SIG-M5 treated with dmso at 0.1 percent for 504 hours (cell line): ENCODE measurements around the gene KRTAP2-2.
"Not testable (repeated sequence)": the region's sequence is repeated elsewhere in the genome, so short reads cannot be mapped to it uniquely, and the experiment has no call there.

Experiments
- DNase-seq: peaks from one replicate; lab custom pipeline; 2025; ENCODE audit not compliant: unreplicated experiment; lab: John Stamatoyannopoulos, UW

The KRTAP2-2 gene, protein sequence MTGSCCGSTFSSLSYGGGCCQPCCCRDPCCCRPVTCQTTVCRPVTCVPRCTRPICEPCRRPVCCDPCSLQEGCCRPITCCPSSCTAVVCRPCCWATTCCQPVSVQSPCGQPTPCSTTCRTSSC

DNA sequence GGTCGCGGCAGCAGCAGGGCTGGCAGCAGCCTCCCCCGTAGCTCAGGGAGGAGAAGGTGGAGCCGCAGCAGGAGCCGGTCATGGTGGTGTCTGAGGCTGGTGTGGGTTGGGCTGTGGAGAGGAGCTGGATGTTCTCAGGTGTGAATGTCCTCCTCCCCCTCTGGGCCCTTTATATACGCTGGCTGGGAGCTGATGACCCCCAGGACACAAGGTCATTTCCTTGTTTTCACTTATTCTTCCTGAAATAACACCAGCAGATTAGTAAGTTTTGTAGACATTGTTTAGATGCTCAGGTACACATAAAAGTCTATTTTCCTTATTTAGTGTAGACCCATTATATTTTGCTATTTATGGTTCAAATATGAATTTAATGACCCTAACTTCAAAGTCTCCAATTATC, at the start of gene KRTAP2-2:
KRTAP2-2 (minus strand) TSS at position 101 of the 400 bp plus-strand sequence; CDS start at position 82, 19 bp downstream.
- DNase-seq = not testable (repeated sequence)

DNA sequence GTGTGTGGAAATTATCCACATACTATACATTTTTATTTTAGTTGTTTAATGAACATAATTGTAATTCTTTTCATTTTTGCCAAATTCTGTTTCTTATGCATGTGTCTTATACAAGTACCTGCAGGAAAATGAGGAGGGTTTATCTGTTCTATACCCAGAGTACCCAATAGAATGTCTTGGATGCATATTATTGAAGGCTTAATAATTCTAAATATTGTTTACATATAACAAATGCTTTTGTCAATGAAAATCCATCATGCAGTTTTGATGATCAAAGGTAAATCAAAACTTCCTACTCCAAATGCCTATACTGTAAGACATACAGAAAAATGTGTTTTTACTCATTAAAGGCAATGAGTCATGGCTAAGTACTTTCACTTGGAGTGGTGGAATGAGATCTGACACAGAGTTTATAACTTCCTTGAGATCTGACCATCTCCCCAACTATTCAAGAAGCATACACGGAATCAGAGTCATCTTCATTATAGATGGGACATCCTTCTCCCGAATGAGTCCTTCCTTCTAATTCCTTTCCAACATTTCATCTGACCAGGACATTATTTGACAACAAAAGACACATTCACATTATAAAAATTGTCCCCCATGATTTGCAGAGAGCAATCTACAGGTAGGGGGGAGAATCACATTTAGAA, 49.5 kb upstream of the KRTAP2-2 start:
- DNase-seq = not testable (repeated sequence)

DNA sequence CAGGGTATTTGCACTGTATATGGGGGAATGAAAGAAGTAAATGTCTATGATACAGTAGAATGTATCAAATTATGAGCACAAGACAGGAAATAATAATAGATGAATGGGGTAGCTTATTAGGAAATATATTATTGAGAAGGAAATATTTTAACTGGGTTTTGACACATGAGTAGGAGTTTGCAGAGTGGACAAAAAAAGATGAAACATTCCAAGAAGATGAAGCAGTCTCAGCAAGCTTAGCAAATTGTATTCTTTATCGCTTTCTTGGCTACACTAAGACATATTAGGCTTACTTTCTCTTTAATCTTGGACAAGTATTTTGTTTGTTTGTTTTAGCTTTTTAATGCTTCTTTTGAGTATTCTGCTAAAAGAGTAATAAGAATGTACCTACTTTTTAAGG, 48.9 kb upstream of the KRTAP2-2 start:
- no peak for DNase-seq

DNA sequence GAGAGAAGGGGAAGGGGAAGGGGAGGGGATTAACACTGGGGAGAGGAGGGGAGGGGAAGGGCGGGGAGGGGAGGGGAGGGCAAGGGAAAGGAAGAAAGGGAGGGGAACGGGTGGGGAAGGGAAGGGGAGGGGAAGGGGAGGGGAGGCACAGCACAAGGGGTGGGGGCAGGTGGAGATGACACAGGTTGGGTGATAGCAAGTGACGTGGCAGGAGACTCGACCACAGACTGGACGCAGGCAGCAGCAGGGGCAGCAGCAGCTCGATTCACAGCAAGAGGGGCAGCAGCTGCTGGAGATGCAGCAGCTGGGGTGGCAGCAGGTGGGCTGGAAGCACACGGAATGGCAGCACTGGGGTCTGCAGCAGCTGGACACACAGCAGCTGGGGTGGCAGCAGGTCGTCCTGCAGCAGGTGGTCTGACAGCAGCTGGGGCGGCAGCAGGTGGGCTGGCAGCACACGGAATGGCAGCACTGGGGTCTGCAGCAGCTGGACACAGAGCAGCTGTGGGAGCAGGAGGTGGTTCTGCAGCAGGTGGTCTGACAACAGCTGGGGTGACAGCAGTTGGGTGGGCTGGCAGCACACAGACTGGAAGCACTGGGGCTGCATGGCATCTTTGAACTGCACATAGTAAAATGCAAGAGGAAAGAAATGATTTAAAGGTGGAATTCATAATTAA, 46.7 kb upstream of the KRTAP2-2 start, which contains the start of gene KRTAP4-16:
KRTAP4-16 (minus strand) TSS at position 624 of the 674 bp plus-strand sequence; CDS start at position 624, 0 bp downstream.
- no peak for DNase-seq

DNA sequence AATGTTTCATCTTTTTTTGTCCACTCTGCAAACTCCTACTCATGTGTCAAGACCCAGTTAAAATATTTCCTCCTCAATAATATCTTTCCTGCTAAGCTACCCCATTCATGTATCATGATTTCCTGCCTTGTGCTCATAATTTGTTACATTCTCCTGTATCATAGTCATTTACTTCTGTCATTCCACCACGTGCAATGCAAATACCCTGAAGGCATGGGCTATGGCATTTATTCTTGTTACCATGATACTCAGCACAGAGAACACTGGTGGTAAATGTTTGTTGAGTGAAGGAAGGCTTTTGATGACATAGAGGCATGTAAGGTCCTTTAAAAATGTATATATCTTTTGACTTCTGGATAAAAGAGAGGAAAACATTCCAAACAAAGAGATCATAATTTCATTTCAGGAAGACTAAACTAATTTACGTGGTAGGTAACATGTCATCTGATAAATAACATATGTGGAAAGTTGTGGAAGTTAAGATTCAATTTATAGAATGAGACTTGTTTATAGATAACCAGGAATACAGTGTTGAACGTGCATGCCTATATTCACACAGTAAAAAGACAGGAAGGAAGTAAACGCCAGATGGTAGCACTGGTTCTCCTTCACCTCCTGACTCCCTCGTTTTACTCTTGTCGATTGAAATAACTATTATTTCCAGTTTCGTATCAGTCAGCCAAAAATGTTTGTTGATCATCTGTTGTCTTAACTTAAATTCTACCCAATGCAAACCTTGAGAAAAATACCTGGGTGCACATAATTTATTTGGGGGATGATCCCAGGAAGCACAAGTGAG, 44.9 kb upstream of the KRTAP2-2 start:
- DNase-seq = not testable (repeated sequence)

DNA sequence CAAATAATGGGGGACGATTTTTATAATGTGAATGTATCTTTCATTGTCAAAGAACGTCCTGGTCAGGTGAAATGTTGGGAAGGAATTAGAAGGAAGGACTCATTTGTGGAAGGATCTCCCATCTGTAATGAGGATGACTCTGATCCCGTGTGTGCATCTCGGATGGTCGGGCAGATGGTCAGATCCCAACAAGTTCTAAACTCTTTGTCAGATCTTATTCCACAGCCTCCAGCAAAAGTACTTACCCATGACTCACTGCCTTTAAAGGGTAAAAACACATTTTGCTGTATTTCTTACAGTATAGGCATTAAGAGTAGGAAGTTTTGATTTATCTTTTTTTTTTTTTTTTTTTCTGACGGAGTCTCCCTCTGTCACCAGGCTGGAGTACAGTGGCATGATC, 43.5 kb upstream of the KRTAP2-2 start:
- DNase-seq = no peak

DNA sequence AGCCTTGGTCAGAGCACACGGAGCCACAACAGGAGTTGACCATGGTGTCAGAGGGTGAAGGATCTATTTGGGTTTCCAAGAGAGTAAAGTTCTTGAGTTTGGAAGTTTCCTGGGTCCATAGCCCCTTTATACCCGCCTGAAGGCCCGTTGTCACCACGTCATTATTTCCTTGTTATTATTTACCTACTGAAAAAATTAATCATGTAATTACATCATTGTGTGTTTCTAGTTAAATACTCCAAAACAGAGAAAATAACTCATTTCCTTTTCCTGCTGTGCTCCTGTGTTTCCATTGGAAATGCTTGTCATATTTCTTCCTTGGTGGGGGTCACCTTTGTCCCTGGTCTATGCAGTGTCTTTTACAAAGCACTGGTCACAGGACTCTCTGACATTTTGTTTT, 43.0 kb upstream of the KRTAP2-2 start, which contains the start of gene KRTAP4-8:
KRTAP4-8 (minus strand) TSS at position 101 of the 400 bp plus-strand sequence; CDS start at position 43, 58 bp downstream.
- DNase-seq = no peak

DNA sequence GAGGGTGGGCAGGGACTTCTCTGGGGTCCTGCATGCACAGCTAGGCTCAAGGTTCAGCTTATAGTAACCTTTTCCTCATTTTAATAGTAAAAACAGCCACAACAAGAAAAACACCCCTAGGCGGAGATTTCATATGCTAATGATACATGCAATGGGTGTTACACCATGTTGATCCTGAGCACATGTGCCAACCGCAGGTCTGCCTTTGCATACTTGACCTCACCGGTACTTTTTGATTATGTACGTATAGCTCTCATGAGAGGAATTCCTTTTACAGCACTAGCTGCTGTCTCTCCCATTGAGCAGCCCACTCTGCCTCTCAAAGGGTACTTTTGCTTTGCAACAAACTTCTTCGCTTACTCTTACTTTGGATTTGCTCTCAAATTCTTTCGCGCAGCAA, 41.0 kb upstream of the KRTAP2-2 start:
- DNase-seq = no peak

DNA sequence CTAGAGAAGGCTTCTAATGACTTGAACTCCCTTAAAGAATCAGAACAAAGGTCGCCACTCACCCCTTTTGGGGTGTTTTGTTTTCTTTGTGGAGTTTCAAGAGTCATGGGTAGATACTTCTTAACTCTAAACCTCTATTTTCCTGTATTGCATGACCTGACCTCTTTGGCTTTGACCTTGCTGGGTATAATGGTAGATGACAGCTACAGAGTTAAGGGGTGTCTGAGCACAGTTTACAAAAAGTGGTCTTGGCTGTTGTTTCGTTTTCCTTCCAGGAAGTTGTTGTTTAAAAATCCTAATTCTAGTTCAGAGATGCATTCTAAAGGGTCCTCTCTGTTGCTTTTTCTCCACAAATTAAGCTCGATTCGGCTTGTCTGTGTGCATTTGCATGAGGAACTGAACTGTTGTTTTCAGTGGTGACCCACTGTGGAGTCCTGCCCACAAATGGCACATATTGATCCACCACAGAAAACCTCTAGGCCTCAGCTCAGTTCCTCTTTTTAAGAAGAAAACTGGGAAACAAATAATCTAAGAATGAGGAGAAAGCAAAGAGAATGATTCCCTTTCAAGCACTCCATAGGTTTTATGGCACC, 33.8 kb upstream of the KRTAP2-2 start:
- DNase-seq = not testable (repeated sequence)

DNA sequence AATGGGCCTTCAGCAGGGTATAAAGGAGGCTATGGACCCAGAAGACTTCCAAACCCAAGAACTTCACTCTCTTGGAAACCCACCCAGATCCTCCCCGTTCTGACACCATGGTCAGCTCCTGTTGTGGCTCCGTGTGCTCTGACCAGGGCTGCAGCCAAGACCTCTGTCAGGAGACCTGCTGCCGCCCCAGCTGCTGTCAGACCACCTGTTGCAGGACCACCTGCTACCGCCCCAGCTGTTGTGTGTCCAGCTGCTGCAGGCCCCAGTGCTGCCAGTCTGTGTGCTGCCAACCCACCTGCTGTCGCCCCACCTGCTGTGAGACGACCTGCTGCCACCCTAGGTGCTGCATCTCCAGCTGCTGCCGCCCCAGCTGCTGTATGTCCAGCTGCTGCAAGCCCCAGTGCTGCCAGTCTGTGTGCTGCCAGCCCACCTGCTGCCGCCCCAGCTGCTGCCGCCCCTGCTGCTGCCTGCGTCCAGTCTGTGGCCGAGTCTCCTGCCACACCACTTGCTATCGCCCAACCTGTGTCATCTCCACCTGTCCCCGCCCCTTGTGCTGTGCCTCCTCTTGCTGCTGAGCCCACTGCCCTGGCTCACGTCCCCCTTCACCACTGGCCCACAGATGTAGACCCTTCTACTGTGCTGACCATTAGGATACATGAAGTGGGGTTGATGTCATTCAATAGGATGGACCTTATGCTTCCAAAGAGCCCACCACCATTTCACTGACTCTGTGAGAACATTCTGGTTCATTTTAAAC, 29.2 kb upstream of the KRTAP2-2 start, which contains the start of gene KRTAP4-7:
KRTAP4-7 (plus strand) TSS at position 51 of the 757 bp plus-strand sequence; CDS start at position 108, 57 bp downstream.
- not testable (repeated sequence) for DNase-seq

DNA sequence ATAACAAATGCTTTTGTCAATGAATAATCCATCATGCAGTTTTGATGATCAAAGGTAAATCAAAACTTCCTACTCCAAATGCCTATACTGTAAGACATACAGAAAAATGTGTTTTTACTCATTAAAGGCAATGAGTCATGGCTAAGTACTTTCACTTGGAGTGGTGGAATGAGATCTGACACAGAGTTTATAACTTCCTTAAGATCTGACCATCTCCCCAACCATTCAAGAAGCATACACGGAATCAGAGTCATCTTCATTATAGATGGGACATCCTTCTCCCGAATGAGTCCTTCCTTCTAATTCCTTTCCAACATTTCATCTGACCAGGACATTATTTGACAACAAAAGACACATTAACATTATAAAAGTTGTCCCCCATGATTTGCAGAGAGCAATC, 28.4 kb upstream of the KRTAP2-2 start:
- DNase-seq = not testable (repeated sequence)

DNA sequence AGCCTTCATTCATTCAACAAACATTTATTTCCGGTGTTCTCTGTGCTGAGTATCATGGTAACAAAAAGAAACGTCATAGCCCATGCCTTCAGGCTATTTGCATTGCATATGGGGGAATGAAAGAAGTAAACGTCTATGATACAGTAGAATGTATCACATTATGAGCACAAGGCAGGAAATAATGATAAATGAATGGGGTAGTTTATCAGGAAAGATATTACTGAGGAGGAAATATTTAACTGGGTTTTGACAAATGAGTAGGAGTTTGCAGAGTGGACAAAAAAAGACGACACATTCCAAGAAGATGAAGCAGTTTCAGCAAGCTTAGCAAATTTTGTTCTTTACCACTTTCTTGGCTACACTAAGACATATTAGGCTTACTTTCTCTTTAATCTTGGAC, 27.6 kb upstream of the KRTAP2-2 start:
- DNase-seq = no peak

DNA sequence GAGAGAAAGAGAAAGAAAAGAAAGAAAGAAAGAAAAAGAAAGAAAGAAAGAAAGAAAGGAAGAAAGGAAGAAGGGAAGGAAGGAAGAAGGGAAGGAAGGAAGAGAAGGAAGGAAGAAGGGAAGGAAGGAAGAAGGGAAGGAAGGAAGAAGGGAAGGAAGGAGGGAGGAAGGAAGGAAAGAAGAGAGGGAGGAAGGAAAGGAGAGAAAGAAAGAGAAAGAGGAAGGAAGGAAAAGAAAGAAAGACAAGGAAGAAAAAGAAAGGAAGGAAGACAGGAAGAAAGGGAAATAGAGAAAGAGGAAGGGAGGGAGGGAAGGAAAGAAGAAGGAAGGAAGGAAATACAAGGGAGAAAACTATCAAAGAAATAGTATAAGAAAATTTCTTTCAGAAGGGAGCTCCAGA, 21.8 kb upstream of the KRTAP2-2 start:
- DNase-seq = no peak

DNA sequence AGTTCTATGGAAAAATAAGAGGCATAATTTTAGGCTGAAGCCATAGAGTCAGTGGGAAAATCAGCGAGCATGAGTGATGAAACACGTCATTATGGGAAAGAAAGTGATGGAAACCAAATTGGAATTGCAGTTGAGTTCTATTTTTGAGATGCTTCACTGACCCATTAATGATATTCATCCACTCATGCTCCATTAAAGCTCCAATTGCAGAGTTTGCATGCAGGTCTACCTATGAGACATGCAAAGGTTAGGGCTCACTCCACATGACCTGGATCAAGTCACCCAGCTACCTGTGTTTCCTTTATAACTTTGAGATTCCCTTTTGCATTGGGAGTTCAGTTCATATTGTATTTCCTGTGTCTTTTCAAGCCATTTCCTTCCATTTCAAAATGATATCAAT, 18.6 kb upstream of the KRTAP2-2 start:
- no peak for DNase-seq

DNA sequence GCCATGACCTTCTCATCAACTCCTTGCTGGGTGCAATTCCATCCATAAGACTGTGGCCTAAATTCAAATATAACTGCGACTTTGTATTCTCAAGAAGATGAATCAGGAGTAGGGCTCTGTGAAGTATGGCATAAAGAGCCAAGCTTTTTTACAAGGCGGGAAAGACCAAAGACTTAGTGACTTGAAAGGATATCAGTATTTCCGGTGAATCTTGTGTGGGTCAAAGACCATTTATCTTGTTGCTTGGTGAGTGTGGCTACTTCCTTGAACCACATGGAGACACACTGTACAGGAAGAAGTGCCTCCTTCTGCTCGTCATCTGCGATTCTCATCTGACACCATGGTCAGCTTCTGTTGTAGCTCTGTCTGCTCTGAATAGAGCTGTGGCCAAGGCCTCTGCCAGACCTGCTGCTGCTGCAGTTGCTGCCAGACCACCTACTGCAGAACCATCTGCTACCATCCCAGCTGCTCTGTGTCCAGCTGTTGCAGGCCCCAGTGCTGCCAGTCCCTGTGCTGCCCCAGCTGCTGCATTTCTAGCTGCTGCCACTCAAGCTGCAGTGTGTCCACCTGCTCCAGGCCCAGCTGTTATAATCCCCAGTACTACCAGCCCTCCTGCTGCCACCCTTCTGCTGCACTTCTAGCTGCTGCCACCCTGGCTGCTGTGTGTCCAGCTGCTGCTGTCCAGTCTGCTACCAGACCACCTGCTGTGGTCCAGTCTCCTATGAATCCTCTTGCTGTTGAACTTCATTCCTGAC, 16.8 kb upstream of the KRTAP2-2 start:
- no peak for DNase-seq

DNA sequence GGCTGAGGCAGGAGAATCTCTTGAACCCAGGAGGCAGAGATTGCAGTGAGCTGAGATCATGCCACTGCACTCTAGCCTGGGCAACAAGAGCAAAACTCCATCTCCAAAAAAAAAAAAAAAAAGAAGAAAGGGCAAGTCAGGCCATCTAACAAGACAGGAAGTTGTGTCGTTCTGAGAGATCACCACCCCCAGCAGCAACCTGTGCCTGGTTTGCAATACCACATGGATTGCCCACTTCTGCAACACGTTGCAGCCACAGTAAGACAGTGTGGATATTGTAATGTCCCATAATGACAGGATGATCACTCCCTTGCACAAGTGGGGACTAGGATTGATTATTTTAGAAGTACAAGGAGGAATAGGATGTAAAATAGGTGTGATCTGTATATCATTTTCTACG, 14.0 kb upstream of the KRTAP2-2 start:
- no peak for DNase-seq

DNA sequence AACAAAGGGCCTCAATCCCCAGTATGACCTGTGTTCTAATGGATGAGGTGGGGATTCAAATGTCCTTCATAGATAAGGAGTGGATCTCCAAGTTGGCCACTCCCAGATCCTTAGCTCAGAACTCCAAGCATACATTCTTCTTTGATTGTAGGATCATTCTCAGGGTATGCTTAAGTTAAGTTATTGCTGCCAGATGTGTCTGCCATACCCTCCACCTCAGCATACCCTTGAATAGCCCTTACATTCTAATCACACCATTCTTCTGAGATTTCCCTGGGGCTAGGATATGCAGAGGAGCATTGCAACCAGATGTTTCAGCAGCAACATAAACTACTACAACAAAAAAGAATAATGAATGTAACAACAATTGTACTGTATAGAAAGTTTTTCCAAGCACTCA, 12.3 kb upstream of the KRTAP2-2 start:
- DNase-seq = no peak

DNA sequence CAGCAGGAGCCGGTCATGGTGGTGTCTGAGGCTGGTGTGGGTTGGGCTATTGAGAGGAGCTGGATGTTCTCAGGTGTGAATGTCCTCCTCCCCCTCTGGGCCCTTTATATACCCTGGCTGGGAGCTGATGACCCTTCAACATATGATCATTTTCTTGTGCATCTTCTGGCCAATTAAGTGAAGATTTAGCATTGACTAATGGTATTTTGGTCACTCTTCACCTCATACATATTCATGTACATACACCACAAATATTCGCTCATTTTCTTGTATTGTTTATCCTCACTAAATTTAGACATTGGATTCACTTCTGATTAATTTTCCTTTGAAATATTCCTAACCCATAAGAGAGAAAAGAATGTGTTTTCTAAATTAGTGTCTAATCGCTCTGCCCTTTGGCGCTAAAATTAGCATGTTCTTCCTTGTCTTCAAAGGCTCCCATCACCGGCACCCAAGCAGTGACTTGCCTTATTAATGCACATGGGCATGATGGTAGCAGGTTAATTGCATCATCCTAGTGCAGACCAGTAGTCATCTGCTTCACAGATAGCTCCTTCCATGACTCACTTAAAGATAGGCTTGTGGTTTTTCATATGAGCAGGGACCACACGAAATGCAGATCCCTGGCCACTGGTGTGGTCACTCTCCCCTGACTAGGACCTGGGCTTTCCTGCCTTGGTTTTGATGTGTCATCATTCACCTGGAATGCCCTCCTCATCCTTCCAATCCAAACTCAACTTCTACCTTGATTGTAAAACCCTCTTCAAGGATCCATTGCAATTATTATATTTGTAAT, 11.0 kb upstream of the KRTAP2-2 start, which contains the start of gene KRTAP2-4:
KRTAP2-4 (minus strand) TSS at position 51 of the 796 bp plus-strand sequence; CDS start at position 17, 34 bp downstream.
- DNase-seq = no peak
